ENCODE data around the gene FAM25G.
"Not testable (repeated sequence)": the region's sequence is repeated elsewhere in the genome, so short reads cannot be mapped to it uniquely, and the experiment has no call there.

The FAM25G gene

DNA sequence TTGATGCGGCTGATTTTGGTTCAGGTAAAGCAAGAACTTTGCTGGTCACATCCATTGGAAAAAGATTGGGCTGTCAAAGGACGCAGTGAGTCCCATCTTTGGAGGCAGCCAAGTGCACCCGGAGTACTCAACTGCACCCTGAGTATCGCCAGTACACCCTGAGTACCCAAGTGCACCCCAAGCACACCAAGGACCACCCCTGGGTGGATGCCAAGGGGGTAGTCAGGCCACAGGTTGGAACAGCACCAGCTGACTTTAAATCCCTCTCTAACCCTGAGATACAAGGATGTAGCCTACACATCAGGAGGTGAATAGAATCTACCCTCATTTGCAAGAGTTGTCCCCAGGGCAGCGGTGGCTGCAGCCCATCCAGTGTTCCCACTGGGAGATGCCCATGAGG is 24.0 kb downstream of the FAM25G start:
- FAIRE-seq; DNase-seq (ENCODE audit: insufficient read length, low spot score): not testable (repeated sequence)

DNA sequence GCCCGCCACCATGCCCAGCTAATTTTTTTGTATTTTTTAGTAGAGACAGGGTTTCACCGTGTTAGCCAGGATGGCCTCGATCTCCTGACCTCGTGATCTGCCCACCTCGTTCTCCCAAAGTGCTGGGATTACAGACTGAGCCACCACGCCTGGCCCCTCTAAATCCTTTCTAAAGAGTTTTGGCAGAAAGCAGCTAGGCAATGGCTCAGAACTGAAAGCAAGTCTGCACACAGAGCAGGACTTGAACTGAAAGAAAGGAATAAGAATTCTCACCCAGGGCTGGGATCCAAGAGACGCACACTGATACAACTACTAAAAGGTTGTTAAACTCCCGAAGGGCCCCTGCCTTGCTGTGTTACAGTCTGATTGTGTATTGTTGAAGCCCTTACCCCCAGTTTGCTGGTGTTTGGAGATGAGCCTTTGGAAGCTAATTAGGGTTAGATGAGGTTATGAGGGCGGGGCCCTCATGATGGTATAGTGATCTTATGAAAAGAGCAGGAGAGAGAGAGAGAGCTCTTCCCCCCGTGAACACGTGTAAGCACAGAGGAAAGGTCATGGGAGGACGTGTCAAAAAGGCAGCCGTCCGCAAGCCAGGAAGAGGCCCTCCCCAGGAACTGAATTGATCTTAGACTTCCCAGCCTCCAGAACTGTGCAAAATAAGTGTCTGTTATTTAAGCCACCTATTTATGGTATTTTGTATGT is 26.1 kb downstream of the FAM25G start:
- not testable (repeated sequence) for FAIRE-seq; DNase-seq (ENCODE audit: insufficient read length, low spot score)

DNA sequence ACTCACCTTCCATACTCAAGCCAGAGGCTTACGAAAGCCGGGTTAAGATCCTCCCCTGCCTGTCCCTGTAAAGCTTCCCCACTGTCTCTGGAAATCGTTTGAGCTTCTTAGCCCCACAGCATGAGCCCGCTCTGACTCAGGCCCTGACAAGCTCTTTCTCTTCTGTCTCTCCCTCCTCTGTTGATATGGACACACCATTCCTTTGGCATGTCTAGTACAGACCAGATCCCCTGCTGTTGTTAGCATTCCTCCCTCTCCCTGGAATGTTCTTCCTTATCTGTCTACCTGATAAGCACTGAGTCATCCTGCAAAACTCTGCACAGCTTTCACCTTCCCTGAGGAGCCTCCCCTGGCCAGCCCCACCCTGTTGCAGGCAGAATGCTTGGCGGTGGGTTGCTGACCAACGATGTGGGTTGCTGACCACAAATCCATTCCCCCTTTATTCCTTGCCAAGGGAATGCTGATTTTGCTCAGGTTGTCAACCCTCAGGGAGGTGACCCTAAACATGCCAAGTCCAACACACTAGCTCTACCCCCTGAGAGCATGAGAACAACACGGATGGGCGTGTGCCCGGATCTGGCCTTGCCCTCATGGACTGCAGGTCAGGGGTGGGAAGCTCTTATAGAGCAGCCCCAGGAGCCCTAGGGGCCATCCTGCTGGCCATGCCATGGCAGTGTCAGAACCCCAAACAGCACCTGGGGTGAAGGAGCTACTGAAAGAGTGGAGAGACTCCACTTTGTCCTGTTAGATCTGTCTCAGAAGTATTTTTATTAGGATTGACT is 28.7 kb downstream of the FAM25G start:
- not testable (repeated sequence) for FAIRE-seq; DNase-seq (ENCODE audit: insufficient read length, low spot score)

DNA sequence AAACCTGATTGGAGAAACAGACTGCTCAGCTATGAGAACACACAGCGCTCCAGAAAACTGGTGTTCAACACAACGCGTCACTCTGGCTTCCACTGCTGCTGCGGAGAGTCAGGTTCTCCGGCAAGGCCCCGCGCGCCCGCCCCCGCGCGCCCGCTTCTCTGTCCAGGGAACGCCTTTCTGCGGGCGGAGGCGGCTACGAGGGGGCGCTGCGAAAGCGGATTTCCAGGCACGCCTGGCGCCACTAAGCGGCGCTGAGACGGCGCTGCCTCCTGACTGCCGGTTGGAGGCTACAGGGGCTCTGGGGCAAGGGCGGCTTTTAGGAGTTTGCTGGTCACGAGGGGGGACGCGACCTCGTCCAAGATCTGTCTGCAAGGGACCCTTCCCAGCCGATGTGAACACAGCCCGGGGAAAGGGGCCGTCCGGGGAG is 30.2 kb downstream of the FAM25G start:
- not testable (repeated sequence) for DNase-seq (ENCODE audit: insufficient read length, low spot score); FAIRE-seq

DNA sequence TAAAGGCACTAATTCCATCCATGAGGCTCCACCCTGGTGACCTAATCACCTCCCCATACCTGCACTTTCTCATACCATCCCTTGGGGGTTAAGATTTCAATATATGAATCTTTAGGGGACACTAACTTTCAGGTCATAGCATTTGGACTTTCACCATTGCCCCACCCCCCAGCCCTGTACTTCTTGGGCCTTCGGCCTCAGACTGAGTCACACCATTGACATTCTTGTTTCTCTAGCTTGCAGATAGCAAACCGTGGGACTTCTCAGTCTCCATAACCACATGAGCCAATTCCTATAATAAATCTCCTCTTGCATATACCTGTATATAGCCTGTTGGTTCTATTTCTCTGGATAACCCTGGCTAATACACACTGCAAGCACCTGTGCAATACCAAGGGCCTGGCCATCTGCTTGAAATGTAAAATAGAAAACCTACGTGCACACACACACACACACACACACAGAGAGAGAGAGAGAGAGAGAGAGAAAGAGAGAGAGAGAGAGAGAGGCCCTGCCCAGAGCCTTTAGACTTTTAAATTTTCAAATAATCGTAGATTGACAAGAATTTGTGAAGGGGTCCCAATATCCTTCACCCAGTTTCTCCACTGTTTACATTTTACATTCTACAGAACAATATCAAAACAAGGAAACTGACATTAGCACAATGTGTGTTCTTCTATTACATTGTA is 32.9 kb downstream of the FAM25G start:
- no peak for FAIRE-seq
- no peak for DNase-seq (ENCODE audit: insufficient read length, low spot score)

DNA sequence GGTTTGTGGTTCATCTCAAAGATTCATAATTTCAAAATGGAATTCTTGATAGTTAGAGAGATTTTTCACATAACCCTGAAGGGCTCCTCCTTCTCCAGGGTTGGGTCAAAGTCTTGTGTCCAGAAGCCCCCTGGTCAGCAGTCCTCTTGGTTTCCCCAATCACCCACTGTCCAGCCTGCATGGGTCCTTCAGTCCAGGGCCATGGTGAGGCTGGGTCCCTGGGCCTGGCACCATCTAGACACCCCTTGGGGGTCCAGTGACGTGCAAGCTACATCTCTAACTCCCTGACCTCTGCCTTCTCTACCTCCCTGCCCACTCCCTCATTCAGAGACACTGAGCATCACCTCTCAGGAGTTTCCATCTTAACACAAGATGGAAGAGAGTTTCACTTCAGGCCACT is 33.7 kb downstream of the FAM25G start:
- DNase-seq (ENCODE audit: insufficient read length, low spot score) = no peak
- FAIRE-seq = no peak

DNA sequence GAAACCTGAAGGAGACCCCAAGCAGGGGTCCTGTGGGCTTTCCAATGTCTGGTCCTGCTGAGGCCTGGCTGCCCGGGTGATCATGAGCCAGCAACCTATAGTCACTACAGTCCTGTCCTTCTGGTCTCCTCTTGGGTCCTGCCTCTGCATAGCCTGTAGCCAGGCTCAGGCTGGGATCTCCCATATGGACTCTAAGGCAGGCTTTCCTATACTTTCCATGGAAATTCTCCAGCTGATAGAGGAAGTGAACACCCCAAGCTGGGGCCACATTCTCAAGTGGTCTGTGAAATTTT is 34.0 kb downstream of the FAM25G start:
- no peak for FAIRE-seq
- no peak for DNase-seq (ENCODE audit: insufficient read length, low spot score)

DNA sequence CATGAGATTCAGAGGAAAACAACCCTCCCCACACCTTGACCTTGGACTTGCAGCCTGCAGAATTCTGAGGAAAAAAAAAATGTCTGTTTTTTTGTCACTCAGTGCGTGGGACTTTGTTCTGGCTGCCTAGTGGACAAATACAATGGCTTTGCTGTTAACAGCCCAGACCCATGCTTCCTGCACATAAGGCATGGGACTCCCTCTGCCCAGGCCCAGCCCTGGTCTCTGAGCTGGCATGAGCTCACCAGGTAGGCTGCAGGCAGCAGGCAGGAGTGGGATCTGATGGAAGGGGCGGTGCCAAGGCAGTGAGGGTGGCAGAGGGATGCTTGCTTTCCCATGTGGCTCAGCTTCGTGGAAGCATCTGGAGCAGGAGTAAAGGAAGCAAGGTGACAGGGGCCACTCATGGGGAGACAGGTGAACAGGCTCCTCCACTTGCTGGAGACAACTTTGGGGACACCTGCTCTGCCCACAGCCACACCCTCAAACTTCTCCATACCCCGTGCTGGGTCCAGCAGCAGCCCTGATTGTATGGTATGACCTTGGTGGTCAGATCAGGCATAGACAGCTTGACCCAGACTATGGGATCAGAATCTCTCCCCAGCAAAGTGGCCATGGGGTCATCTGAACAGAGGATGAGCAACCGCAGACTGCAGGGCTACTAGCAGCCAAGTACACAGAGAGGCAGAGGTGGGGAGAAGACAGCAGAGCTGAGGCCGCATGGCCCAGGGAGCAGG is 34.5 kb downstream of the FAM25G start:
- no peak for DNase-seq (ENCODE audit: insufficient read length, low spot score)
- FAIRE-seq = no peak

DNA sequence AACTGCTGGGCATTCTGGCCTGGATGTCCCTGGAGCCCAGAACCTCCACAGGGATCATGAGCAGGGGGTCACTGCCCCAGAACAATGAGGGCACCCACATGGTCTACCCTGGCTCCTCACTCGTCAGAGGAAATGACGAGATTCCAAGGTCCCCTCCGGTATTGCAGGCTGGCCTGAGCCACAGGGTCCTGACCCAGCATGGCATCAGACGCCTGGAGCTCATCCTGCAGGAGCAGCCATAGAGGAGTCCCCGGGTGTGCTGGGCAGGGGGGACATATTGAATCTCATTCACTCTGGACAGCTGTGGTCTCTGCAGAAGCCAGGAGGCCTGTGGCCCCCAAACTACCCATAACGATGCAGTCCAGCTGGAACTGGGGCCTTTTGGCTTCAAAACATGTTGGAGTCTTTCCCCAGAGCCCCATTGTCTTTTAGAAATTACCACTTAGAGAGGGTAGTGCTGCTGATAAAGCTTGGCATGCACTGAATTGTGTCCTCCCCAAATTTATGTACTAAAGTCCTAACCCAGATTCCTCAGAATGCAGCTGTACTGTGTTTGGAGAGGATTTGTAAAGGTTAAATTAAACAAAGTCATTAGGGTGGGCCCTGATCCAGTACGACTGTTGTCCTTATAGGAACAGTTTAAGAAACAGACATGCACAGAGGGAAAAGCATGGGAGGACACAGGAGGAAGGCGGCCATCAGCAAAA is 35.3 kb downstream of the FAM25G start:
- FAIRE-seq = no peak

DNA sequence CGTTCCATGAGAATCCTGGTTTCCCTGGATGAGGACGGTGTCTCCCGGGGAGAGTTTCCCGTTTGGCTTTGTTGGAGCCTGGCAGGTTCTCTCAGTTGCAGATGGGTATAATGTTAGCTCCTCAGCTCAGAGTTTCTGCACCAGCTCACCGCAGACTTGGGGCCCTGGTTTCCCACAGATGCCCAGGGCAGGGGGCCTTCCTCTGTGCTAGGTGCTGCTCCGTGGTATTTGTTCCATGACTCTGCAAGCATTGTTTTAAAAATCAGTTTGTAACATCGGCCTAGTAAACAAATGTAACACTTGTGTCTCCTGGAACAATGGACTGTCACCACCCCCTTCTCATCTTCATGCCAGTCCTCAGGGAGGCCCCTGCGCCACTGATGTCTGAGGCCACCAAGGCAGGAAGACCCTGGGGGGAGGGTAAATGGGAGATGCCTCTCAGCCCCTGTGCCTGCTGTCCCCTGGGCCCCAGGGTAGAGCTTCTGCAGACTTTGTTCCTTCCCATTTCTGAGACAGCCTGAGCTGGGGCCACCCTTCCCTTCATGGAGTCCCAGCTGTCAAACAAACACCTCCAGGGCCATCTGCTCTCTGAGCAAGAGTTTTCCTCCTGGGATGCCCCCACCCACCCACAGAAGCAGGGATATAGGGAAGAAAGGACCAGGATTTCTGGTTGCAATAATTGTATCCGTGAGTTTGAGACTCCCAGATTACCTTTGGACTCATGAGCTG is 36.0 kb downstream of the FAM25G start:
- not testable (repeated sequence) for DNase-seq (ENCODE audit: insufficient read length, low spot score); FAIRE-seq

More for the DNA sequence above, 35.3 kb downstream of the FAM25G start:
- no peak for DNase-seq (ENCODE audit: insufficient read length, low spot score)

DNA sequence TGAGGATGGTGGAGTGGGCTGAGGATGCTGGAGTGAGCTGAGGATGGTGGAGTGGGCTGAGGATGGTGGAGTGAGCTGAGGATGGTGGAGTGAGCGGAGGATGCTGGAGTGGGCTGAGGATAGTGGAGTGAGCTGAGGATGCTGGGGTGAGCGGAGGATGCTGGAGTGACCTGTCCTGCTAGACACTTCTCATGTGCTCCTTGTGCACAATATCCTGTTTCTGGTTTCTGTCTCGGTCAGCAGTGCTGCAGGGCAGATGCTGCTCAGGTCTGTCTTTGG is 36.8 kb downstream of the FAM25G start:
- DNase-seq (ENCODE audit: insufficient read length, low spot score) (no peak), FAIRE-seq (no peak)

DNA sequence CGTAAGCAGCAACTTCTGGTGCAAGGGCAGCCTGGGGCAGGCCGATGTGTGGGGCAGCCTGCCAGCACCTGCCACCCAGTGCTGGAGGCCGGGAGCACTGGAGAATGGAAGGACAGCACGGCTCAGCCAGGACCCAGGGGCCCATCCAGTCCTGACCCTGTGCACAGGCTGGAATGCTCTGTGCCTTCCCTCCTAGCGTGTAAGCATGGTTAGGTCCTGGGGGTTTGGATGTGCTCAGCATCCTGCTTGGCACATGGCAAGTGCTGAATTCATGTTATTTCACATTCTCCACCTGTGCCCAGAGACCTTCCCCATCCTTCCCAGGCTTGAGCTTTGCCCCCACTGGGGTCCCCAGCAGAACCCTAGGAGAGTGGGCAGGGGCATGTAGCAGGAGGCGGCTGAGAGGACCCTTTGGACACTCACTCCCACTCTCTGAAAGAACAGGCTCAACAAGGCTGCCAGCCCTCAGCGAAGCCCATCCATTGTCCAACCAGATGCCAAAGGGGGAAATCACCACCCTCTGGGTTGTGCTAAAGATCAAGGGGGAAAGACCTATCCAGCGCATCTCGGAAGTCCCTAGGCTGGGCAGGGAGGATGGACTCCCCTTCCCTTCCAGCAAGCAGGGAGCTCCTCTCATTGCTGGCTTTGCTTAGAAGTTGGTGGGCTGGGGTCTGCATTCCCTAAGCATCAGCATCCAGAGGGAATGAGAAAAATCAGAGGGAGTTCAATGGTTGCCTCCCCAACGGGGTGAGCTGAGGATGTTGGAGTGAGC is 37.3 kb downstream of the FAM25G start:
- no peak for DNase-seq (ENCODE audit: insufficient read length, low spot score)

DNA sequence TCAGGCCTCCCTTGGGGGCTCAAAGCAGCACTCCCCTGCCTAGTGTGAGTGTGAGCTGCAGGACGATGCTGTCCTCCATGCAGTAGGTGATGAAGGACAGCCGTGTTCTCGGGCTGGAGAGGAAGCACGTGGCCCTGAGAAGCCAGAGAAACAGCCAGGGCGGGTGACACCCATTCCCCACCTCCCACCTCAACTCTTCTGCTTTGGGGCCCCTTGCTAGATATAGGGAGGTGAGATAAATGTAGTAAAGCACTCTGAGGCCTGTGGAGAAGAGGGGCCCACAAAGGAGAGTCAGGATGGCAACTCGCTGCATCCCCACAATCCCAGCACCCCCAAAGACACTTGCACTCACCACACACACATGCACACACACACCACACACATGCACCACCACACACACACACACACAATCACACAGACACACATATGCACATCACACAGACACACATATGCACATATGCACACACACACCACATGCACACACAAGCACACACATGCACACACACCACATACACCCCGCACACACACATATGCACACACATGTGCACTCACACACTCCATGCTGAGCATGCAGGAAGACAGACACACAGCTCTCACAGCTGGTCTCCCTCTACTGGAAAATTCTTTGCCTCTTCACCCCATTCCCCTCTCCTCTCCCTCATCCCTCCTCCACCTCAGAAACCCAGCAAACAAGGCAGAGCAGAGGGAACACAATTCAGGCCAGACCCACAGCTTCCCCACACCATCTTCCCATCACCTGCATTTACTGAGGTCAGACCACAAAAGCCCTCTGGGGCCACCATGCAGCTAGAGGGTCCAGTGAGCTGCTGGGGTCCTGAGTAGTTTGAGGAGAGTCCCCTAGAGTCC is 38.1 kb downstream of the FAM25G start:
- no peak for FAIRE-seq
- DNase-seq (ENCODE audit: insufficient read length, low spot score) = no peak

More for the DNA sequence above, 37.3 kb downstream of the FAM25G start:
- FAIRE-seq = no peak

DNA sequence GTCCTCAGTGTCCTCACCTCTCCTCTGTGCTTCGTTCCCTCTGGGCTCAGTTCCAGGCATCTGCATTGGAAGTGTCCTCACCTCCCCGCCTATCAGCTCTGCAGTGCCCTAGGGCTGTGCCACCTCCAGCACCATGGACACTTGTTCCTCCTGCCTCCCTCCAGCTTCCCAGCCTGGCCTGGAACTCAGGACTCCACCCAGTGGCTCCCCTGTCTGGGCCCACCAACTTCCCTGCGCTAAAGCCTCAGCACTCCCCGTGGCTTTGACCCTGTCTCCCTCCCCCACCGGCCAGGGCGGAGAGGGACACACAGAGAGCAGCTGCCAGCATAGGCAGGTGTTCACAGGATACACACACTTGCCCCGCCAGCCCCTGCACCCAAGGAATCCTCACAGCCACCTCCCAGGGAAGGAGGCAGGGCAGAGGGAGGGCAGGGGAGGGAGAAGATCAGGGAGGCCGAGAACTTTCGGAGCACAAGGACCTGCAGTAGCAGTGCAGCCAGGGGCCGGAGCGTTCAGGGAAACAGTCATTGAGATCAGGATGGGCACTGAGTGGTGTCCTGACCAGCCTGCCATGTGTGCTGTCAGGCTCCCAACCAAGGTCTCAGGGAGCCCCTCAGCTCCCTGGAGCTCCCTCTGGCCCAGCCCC is 38.9 kb downstream of the FAM25G start:
- FAIRE-seq (no peak), DNase-seq (ENCODE audit: insufficient read length, low spot score) (no peak)

DNA sequence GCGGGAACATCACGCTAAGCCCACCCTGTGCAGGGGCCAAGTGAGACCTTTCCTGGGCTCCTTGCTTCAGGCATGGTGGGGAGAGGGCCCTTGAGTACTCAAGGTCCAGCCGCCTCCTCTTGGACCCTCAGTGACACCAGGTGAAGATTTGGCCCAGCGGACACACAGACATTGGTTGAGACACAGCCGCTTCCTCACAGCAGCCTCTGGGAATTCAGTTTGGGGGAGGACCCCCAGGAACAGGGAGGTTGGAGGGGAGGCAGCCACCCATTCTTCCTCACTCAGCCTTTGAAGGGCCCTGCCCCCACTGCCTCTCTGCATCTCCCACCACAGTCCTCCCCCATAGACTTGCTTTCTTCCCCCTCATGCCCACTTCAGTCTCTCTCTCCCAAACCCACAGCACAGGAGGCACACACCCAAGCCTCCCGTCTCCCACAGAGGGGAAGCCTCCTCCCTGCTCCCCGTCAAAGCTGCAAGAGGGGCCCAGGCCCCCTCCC is 39.5 kb downstream of the FAM25G start:
- FAIRE-seq (no peak), DNase-seq (ENCODE audit: insufficient read length, low spot score) (no peak)

DNA sequence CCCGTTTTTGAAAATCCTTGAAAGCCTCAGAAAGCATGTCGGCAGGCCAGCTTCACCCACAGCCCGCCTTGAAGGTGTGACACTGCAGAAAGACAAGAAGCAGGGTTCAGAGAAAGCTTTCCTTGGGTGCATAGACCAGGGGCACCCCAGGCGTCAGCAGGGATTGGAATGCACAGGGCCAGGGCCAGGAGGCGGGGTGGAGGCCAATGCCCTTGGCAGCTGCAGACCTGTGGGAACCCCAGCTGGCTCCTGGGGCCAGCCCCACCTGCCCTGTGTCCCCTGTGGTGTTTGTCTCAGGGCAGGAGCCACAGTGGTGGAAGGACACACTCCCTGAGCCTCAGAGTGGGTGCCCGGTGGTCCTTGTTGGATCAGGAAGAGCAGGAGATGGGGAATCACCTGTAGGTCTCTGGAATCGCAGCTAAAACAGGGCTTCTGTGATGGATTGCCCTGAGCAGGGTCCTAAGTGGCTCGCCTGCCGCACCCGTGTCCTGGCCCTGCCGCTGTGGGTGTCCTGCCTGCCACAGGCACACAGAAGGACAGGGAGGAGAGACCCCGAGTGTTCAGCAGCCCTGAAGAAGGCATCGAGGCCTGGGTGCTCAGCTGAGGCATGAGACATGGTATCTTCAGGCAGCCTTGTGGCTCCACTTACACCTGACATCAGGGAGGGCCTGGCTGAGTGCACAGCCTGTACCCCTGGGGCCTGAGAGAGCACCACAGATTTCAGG is 40.1 kb downstream of the FAM25G start:
- DNase-seq (ENCODE audit: insufficient read length, low spot score) (no peak), FAIRE-seq (no peak)

DNA sequence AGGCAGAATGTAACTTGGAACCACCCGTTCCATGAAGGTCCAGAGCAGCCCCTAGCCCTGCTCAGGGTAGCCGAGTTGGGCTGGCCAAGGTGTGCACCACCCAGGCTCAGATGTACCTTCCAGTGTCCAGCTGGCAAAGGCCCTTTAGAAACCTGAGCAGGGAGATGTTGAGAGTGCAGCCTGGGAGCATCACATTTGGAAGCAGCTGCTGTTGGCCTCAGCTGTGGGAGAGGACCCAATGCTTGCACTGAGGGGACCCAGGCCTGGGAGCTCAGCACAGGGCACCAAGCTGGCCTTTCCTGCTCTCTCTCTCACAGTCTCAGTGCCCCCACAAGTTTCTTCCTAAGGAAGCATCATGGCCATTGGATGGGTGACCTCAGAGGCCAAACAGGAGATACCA is 41.1 kb downstream of the FAM25G start:
- no peak for DNase-seq (ENCODE audit: insufficient read length, low spot score)
- FAIRE-seq = no peak
